Ishikawa (cell line): ENCODE measurements around the gene MCU.

Experiments
- MAX ChIP-seq: IDR thresholded peaks from 2 replicates; pipeline ENCODE4 v1.6.1; 2012
- YY1 ChIP-seq: IDR thresholded peaks from 2 replicates; pipeline ENCODE4 v1.6.1; 2012; ENCODE audit warnings: low read depth

- TF ChIP-seq YY1 = no peak
- no peak for TF ChIP-seq MAX
Measured at GRCh38 chr10:72704117-72704516, 12.2 kb downstream of the MCU start.
